Activated CD4-positive, alpha-beta T cell treated with anti-CD3 and anti-CD28 coated beads for 48 hours (primary cell): ENCODE measurements around the gene PDK2.
A peak's percentile ranks its signal among the peaks of the same experiment; 100 is the strongest.

Experiments
- DNase-seq: peaks from one replicate; pipeline ENCODE4 v3.0.0-alpha.2; 2020

The PDK2 gene

GRCh38 chr17:50152736-50153135 is 57.6 kb downstream of the PDK2 start:
- no peak for DNase-seq

GRCh38 chr17:50153650-50154575 is 58.8 kb downstream of the PDK2 start:
- DNase-seq, result no peak

- no peak for DNase-seq
Measured at GRCh38 chr17:50154604-50155003, 59.5 kb downstream of the PDK2 start.

GRCh38 chr17:50155115-50155819 is 60.1 kb downstream of the PDK2 start:
- DNase-seq, result no peak

- DNase-seq, result no peak
Measured at GRCh38 chr17:50157891-50158290, 62.7 kb downstream of the PDK2 start.

- peak; percentile 97 for DNase-seq
Measured at GRCh38 chr17:50161023-50161910, 66.1 kb downstream of the PDK2 start.
